GM19467 (cell line): Measurements from ENCODE around the gene MRPS33.
A peak's percentile ranks its signal among the peaks of the same experiment; 100 is the strongest.
"Not testable (repeated sequence)": the region's sequence is repeated elsewhere in the genome, so short reads cannot be mapped to it uniquely, and the experiment has no call there.

Source experiments
- ATAC-seq: cut with Tn5 transposase; IDR thresholded peaks from one replicate; pipeline ENCODE4 v1.9.1; 2021; ENCODE audit warnings: mild to moderate bottlenecking, moderate library complexity; ENCODE audit not compliant: unreplicated experiment

Gene MRPS33

DNA sequence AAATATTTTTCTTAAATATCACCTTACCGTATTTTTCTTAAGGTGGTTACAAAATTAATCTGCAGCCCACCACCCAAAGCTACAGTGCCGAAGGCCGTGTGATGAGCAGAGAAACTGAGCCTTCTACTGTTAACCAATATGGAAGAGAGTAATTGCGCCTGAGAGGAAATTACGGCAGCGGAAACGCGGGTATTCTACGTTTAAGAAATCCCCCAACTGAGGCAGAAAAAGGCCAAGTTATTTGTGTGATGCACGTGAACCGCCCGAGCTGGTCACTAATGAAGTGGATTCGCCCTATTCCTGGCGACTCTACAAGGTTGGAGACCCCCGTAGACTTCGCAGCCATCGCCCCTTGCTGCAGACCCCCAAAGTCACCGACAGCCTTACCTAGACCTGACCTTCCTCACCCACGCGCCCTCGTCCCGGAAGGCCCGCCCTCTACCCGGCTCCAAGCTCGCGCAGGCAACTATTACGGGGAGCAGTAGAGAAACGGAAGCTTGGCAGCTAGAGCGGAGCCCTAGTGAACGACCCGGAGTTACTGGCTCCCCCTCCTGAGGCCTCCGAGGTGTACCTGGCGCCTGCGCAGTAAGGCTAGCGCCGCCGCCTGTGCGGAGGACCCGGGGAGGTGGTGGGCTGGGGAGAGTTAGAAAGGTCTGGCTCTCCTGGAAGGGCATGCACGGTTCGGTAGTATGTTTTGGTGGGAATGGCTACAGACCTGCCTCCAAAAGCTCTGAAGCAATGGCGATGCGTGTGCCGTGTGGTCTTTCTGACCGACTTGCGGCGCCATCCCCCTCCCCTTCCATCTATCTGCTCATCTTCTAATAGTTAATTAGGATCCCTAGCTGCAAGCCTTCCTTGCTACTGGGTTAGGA, at the start of gene MRPS33:
MRPS33 (minus strand) TSS at position 429 of the 872 bp plus-strand sequence. CDS start 4,319 bp downstream, outside the sequence.
- peak; percentile 99 for ATAC-seq

GRCh38 chr7:141057788-141058187, 43.0 kb upstream of the MRPS33 start:
- no peak for ATAC-seq

- no peak for ATAC-seq
Observed at GRCh38 chr7:141055146-141055545, 40.4 kb upstream of the MRPS33 start.

DNA sequence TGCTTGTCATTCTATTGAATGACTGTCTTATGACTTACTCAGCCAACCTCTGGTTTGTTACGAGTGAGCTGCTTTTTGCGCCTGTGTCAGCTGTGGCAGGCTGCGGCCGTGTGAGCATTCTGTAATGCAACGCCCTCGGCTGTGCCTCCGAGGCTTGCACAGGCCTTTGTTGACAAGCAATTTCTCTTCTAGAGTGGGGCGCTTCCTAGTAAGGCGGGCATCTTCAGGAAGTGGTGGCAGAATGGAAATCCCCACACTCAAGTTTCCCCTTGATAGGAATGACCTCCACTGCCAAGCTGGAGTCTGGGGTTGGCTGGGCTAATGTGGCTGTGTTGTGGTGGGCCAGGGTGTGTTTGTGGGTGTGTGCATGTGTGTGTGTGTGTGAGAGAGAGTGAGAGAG, 38.9 kb upstream of the MRPS33 start:
- ATAC-seq: no peak

DNA sequence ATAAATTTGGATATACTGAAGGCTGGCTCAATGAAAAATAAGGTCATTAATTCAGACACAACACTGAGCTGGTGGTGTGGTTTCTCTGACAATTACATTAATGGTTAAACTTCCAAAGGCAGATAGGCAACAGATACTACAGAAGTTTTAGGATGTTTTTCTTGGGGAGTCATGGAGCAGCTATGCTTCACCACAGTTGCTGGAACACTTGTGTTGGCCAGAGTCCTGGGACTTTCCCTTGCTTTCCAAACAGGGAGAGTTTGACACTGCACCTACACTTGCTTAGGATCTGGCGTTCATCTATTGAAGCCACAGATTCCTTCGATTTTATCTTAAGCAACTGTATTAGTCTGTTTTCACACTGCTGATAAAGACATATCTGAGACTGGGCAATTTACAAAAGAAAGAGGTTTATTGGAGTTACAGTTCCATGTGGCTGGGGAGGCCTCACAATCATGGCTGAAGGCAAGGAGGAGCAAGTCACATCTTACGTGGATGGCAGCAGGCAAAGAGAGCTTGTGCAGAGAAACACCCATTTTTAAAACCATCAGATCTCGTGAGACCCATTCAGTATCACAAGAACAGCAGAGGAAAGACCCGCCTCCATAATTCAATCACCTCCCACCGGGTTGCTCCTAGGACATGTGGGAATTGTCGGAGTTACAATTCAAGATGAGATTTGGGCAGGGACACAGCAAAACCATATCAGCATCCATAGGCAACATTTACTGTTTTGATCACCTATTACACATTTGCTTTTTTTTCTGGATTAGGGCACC, 31.3 kb upstream of the MRPS33 start:
- ATAC-seq: no peak

DNA sequence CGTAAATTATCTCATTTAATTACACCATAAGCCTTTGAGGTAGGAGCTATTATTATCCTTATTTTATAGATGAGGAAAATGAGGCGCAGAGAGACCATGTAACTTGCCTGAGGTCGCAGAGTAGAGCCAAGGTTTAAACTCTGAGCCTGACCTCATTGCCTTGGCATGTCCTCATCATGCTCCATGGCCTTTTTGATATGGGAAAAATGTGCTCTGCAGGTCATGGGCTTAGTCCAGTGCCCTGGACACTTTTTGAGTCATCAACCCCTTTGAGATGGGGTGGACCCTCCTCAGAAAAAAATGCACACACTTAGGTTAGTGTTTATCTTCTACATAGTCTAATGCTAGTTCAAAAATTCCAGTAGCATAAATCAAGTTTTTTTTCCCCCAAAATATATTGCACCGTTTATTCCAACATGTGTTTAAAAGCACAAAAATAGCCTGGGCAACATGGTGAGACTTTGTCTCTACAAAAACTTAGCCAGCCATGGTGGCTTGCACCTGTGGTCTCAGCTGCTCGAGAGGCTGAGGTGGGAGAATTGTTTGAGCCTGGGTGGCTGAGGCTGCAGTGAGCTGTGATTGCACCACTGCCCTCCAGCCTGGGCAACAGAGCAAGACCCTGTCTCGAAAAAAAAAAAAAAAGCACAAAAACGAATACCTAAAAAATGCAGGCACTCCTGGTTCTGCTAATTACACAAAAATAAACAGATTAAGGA, 30.5 kb upstream of the MRPS33 start:
- no peak for ATAC-seq

GRCh38 chr7:141043616-141044015, 28.9 kb upstream of the MRPS33 start:
- no peak for ATAC-seq

GRCh38 chr7:141042222-141043193, 27.8 kb upstream of the MRPS33 start:
- ATAC-seq: no peak

DNA sequence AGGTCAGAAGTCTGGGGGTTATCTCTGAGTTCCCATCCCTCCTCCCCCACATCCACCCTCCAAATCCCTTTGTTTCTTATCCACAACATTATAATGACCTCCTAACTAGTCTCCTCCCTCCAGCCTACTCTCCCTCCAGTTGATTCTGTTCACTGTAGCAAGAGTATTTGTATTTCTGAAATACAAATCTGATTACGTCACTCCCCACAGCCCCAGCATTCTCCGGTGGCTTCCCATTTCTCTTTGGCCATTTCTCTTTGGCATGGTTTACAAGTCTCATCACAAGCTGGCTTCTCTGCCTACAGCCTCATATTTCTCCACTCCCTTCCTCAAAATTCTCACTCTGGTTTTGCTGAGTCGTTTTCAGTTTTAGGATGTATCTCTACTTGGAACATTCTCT, 24.6 kb upstream of the MRPS33 start:
- ATAC-seq: no peak

- not testable (repeated sequence) for ATAC-seq
Observed at GRCh38 chr7:141038100-141038499, 23.3 kb upstream of the MRPS33 start.

- not testable (repeated sequence) for ATAC-seq
Observed at GRCh38 chr7:141032539-141033323, 18.0 kb upstream of the MRPS33 start.

GRCh38 chr7:141028767-141029166, 14.0 kb upstream of the MRPS33 start:
- no peak for ATAC-seq

- no peak for ATAC-seq
Observed at GRCh38 chr7:141027043-141027442, 12.3 kb upstream of the MRPS33 start.

DNA sequence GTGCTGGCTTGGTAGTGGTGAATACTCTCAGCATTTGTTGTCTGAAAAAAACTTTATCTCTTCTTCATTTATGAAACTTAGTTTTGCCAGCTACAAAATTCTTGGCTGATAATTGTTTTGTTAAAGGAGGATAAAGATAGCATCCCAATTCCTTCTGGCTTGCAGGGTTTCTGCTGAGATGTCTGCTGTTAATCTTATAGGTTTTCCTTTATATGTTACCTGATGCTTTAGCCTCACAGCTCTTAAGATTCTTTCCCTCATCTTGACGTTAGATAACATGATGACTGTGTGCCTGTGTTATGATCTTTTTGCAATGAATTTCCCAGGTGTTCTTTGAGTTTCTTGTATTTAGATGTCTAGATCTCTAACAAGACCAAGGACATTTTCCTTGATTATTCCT, 9.9 kb upstream of the MRPS33 start:
- no peak for ATAC-seq

DNA sequence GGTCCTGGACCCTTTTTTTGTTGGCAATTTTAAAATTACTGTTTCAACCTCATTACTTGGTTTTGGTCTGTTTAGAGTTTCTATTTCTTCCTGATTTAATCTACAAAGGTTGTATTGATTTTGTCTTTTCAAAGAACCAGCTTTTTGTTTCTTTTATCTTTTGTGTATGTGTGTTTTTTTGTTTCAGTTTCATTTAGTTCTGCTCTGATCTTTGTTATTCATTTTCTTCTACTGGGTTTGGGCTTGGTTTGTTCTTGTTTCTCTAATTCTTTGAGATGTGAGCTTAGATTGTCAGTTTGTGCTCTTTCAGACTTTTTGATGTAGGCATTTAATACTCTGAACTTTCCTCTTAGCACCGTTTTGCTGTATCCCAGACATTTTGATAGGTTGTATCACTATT, 8.5 kb upstream of the MRPS33 start:
- ATAC-seq: no peak

GRCh38 chr7:141017555-141017954, 2.8 kb upstream of the MRPS33 start:
- no peak for ATAC-seq

DNA sequence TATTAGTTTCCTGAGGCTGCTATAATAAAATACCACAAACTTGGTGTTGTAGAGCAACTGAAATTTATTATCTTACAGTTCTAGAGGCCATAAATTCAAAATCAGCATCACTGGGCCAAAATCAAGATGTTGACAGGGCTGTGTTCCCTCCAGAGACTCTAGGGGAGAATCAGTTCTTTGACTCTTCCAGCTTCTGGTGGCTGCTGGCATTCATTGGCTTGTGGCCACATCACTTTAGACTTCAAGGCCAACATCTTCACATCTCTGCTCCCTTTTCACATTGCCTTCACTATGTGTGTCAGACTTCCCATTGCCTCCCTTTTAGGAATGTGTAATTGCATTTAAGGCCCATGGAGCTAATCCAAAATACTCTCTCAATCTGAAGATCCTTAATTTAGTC, 1.6 kb upstream of the MRPS33 start:
- no peak for ATAC-seq

GRCh38 chr7:141014125-141014523, 628 bp downstream of the MRPS33 start:
- no peak for ATAC-seq

GRCh38 chr7:141013345-141013715, 1.4 kb downstream of the MRPS33 start:
- ATAC-seq: no peak
